Endothelial cell of umbilical vein (primary cell): ENCODE results near the gene PGR. TPM values are rescaled to one million over a fixed set of nuclear protein-coding genes. Genes with fewer than 3 reads are reported as not detected.

ENCODE experiments used
- BruUV-seq: library from RNA; stranded (reverse); fragments of 400-500 nt; replicated peaks from 2 replicates; lab custom pipeline; 2021; lab: Mats Ljungman, UMichigan
- CTCF ChIA-PET: fragments of 300-600, 350-600 bp; sonication (Branson Sonifier 250); formaldehyde crosslinking; loops from one replicate; lab custom pipeline; 2021; ENCODE audit warnings: antibody characterized with exemption, inconsistent platforms; lab: Charles Lee
- POLR2A ChIA-PET: fragments of 300-600, 350-600 bp; sonication (Branson Sonifier 250); formaldehyde crosslinking; loops from one replicate; lab custom pipeline; 2021; ENCODE audit warnings: antibody characterized with exemption, inconsistent platforms; lab: Charles Lee
- DNase-seq: peaks from one replicate; pipeline ENCODE4 v3.0.0-alpha.2; 2011; ENCODE audit warnings: low read depth, low spot score
- FAIRE-seq: peaks from 2 replicates; lab custom pipeline; 2011; peaks lifted over from hg19 to GRCh38; lab: Jason Lieb, UNC
- H2AFZ ChIP-seq: 2 replicates; pipeline ENCODE4 v1.6.0; 2012; ENCODE audit warnings: low read depth, low read length, control low read depth, inconsistent platforms
- H3K27ac ChIP-seq: 2 replicates; pipeline ENCODE4 v1.5.1; 2011; ENCODE audit warnings: low read depth, mild to moderate bottlenecking, control low read depth, low read length, moderate library complexity; ENCODE audit not compliant: insufficient read depth
- H3K27me3 ChIP-seq, 2 experiments: 2 replicates each; pipeline versions ENCODE4 v1.6.0 to v1.6.1; 2011; ENCODE audit warnings: low read length in 2 of 2, mixed read lengths in 1 of 2; ENCODE audit not compliant: control insufficient read depth in 2 of 2, insufficient read depth in 2 of 2
- H3K36me3 ChIP-seq, 2 experiments: 2 replicates in 1 of 2; 3 replicates in 1 of 2; pipeline ENCODE4 v1.5.1; 2011; ENCODE audit warnings: low read length in 2 of 2, mild to moderate bottlenecking in 1 of 2, moderate library complexity in 1 of 2; ENCODE audit not compliant: control insufficient read depth in 2 of 2, insufficient read depth in 2 of 2; ENCODE audit errors: extremely low read depth in 1 of 2
- H3K4me1 ChIP-seq: 3 replicates; pipeline ENCODE4 v1.5.1; 2011; ENCODE audit warnings: mild to moderate bottlenecking, low read length; ENCODE audit not compliant: control insufficient read depth, insufficient read depth; ENCODE audit errors: extremely low read depth
- H3K4me2 ChIP-seq: 2 replicates; pipeline ENCODE4 v1.6.1; 2011; ENCODE audit warnings: low read length, control low read depth, mixed read lengths; ENCODE audit not compliant: insufficient read depth
- H3K4me3 ChIP-seq, 3 experiments: fragments of 200-600 bp in 1 of 3; sonication (generic), shearing (Covaris generic) in 1 of 3; replicated peaks in 1 of 3; 2 replicates each; pipeline ENCODE4 v1.5.1; 2011 to 2016; ENCODE audit warnings: control low read depth in 3 of 3, low read length in 3 of 3, mild to moderate bottlenecking in 2 of 3, inconsistent platforms in 1 of 3, low read depth in 1 of 3, moderate library complexity in 1 of 3; ENCODE audit not compliant: insufficient read depth in 1 of 3
- H3K79me2 ChIP-seq: 2 replicates; pipeline ENCODE4 v1.6.0; 2012; ENCODE audit warnings: low read length, inconsistent platforms; ENCODE audit not compliant: control insufficient read depth, insufficient read depth
- H3K9ac ChIP-seq: replicated peaks from 2 replicates; pipeline ENCODE3; 2011; ENCODE audit warnings: low read length, control low read depth; ENCODE audit not compliant: insufficient read depth; ENCODE audit errors: extremely low read depth
- H3K9me1 ChIP-seq: replicated peaks from 3 replicates; pipeline ENCODE4 v1.6.0; 2011; ENCODE audit warnings: mild to moderate bottlenecking, low read length; ENCODE audit not compliant: control insufficient read depth, insufficient read depth; ENCODE audit errors: extremely low read depth
- H3K9me3 ChIP-seq: replicated peaks from 2 replicates; pipeline ENCODE4 v1.5.1; 2012; ENCODE audit warnings: low read length, inconsistent platforms; ENCODE audit not compliant: control insufficient read depth, insufficient read depth
- H4K20me1 ChIP-seq: replicated peaks from 2 replicates; pipeline ENCODE3; 2011; ENCODE audit warnings: mild to moderate bottlenecking, low read length; ENCODE audit not compliant: control insufficient read depth, insufficient read depth; ENCODE audit errors: extremely low read depth
- CTCF ChIP-seq, 2 donors: IDR thresholded peaks; 1 replicate in 1 of 2; 2 replicates in 1 of 2; pipeline ENCODE4 v1.5.1; 2011; ENCODE audit warnings: low read length in 2 of 2, mild to moderate bottlenecking in 2 of 2, moderate library complexity in 2 of 2, control low read depth in 1 of 2, inconsistent platforms in 1 of 2, low read depth in 1 of 2; ENCODE audit not compliant: insufficient read depth in 1 of 2; ENCODE audit errors: extremely low read depth in 1 of 2
- EZH2 ChIP-seq: IDR thresholded peaks from 2 replicates; pipeline ENCODE4 v1.6.1; 2012; ENCODE audit warnings: borderline replicate concordance, low read depth, mild to moderate bottlenecking, moderate library complexity, low read length, inconsistent platforms; ENCODE audit not compliant: severe bottlenecking
- FOS ChIP-seq: IDR thresholded peaks from 2 replicates; pipeline ENCODE4 v1.6.1; 2011; ENCODE audit warnings: mild to moderate bottlenecking, low read length, moderate library complexity, borderline replicate concordance; ENCODE audit not compliant: insufficient read depth
- GATA2 ChIP-seq: IDR thresholded peaks from 2 replicates; pipeline ENCODE4 v1.7.0; 2011; ENCODE audit warnings: low read depth, mild to moderate bottlenecking, moderate library complexity, mixed read lengths, low read length; ENCODE audit not compliant: insufficient read length, insufficient read depth
- JUN ChIP-seq: IDR thresholded peaks from 2 replicates; pipeline ENCODE4 v1.6.1; 2011; ENCODE audit warnings: borderline replicate concordance, low read depth; ENCODE audit not compliant: insufficient read length, insufficient read depth
- MAX ChIP-seq: IDR thresholded peaks from 2 replicates; pipeline ENCODE4 v1.6.1; 2011; ENCODE audit not compliant: insufficient read depth, insufficient read length
- MYC ChIP-seq: IDR thresholded peaks from one replicate; pipeline ENCODE4 v1.6.1; 2011; ENCODE audit warnings: mild to moderate bottlenecking, low read depth, low read length
- POLR2A ChIP-seq: IDR thresholded peaks from 2 replicates; pipeline ENCODE4 v1.6.1; 2012; ENCODE audit warnings: low read depth, mild to moderate bottlenecking, control low read depth, low read length
- POLR2AphosphoS5 ChIP-seq: IDR thresholded peaks from 2 replicates; pipeline ENCODE4 v1.6.1; 2012; ENCODE audit warnings: low read depth, mild to moderate bottlenecking, control low read depth, low read length, moderate library complexity; ENCODE audit not compliant: insufficient read depth
- dilution Hi-C: fragments of 300-500 bp; cut with MboI; formaldehyde crosslinking; loops from one replicate; pipeline ENCODE4 v1.15.0; 2019; ENCODE audit warnings: low sequenced_read_pairs; ENCODE audit not compliant: extremely low pct_ligation_motif_present
- intact Hi-C: fragments of 100-400 bp; cut with micrococcal nuclease; formaldehyde crosslinking; loops from one replicate; pipeline ENCODE4 v1.10.0; 2022
- polyA plus RNA-seq, 4 experiments: library from polyadenylated mRNA; depleted of rRNA in 3 of 4; stranded (reverse) in 3 of 4; unstranded in 1 of 4; fragments of >200 nt; gene quantifications; 2 replicates each; pipeline versions ENCODE4 v1.2.1 to v1.2.3, GENCODE V29; 2011 to 2012; ENCODE audit warnings: missing spikeins in 1 of 4
- total RNA-seq: library from RNA; stranded (reverse); gene quantifications from 2 replicates; pipeline ENCODE4 v1.2.3, GENCODE V29; 2021

The PGR gene
- total and polyA plus RNA-seq, 2 donors (not counting 3 experiments of a cell fraction or from before 2014, with no cell fraction given), result not detected

- Histone ChIP-seq H3K4me3 (no peak overlapping the region), H3K36me3 (no peaks in the 10 kb centered on the region), H3K4me2 (no peak overlapping the region), H3K9ac (no peak overlapping the region), H3K27me3 (no peaks in the 10 kb centered on the region), H4K20me1 (no peaks in the 10 kb centered on the region), H2AFZ (no peak overlapping the region), H3K9me3 (no peaks in the 10 kb centered on the region), H3K27ac (no peak overlapping the region), H3K79me2 (no peaks in the 10 kb centered on the region), H3K4me1 (no peaks in the 10 kb centered on the region), H3K9me1 (no peaks in the 10 kb centered on the region)
- ChIA-PET CTCF (no interaction called here), POLR2A (no interaction called here)
- dilution Hi-C loops, result no loop called here
- intact Hi-C loops, result no loop called here
- no peak for TF ChIP-seq MAX
- no peak for TF ChIP-seq POLR2AphosphoS5
- no peak for TF ChIP-seq MYC
- no peak for TF ChIP-seq EZH2
- no peak for TF ChIP-seq JUN
- TF ChIP-seq CTCF (IDR thresholded peaks at IDR 0.05; ENCODE audit: extremely low read depth in 1 of 2, insufficient read depth in 1 of 2, low read depth in 1 of 2, low read length in 2 of 2), result no peak
- TF ChIP-seq POLR2A, result no peak
- no peak for TF ChIP-seq GATA2
- no peak for TF ChIP-seq FOS
- no peak for FAIRE-seq
- BruUV-seq, result no TSS peak
- DNase-seq, result no peak
Observed at GRCh38 chr11:101049813-101050212, 79.8 kb downstream of the PGR start.
